ENCODE data around the gene LEUTX. TPM values are rescaled to one million over a fixed set of nuclear protein-coding genes. Genes with fewer than 3 reads are reported as not detected.
A peak's percentile ranks its signal among the peaks of the same experiment; 100 is the strongest.

LEUTX gene
- total RNA-seq, 2 donors from 2014 or later: not detected

DNA sequence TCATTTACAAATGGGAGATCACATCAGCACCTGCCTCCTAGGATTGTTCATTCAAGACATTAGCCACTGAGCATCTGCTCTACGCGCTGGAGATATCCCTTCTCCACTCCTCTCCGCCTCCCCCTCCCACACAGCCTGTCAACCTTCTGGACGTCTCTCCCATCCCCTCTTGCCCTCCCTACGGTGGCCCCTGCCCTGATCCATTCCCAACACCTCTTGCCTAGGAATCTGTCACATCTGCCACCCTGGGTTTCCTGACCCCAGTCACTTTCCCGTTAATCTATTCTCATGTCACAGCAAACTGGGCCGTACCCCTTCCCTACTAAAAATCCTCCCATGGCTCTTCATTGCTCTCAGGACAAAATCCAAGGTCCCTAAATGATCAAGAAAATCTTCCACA lies 45.0 kb downstream of the LEUTX start:
- intact Hi-C loops (cut with DNase I): no loop called here
- Histone ChIP-seq H3K36me3 (no peaks in the 10 kb centered on the region), H3K27ac (no peak overlapping the region), H3K4me3 (peak overlapping the region; percentile 65), H3K9ac (ENCODE audit: low read depth in 2 of 2, low read length in 2 of 2) (peak overlapping the region; percentile 74 to 76), H3K27me3 (no peaks in the 10 kb centered on the region), H3K9me3 (no peaks in the 10 kb centered on the region), H3K4me1 (no peaks in the 10 kb centered on the region)
- TF ChIP-seq, protein P1, sequence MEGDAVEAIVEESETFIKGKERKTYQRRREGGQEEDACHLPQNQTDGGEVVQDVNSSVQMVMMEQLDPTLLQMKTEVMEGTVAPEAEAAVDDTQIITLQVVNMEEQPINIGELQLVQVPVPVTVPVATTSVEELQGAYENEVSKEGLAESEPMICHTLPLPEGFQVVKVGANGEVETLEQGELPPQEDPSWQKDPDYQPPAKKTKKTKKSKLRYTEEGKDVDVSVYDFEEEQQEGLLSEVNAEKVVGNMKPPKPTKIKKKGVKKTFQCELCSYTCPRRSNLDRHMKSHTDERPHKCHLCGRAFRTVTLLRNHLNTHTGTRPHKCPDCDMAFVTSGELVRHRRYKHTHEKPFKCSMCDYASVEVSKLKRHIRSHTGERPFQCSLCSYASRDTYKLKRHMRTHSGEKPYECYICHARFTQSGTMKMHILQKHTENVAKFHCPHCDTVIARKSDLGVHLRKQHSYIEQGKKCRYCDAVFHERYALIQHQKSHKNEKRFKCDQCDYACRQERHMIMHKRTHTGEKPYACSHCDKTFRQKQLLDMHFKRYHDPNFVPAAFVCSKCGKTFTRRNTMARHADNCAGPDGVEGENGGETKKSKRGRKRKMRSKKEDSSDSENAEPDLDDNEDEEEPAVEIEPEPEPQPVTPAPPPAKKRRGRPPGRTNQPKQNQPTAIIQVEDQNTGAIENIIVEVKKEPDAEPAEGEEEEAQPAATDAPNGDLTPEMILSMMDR (IDR thresholded peaks at IDR 0.05): no peak
- DNase-seq: no peak

DNA sequence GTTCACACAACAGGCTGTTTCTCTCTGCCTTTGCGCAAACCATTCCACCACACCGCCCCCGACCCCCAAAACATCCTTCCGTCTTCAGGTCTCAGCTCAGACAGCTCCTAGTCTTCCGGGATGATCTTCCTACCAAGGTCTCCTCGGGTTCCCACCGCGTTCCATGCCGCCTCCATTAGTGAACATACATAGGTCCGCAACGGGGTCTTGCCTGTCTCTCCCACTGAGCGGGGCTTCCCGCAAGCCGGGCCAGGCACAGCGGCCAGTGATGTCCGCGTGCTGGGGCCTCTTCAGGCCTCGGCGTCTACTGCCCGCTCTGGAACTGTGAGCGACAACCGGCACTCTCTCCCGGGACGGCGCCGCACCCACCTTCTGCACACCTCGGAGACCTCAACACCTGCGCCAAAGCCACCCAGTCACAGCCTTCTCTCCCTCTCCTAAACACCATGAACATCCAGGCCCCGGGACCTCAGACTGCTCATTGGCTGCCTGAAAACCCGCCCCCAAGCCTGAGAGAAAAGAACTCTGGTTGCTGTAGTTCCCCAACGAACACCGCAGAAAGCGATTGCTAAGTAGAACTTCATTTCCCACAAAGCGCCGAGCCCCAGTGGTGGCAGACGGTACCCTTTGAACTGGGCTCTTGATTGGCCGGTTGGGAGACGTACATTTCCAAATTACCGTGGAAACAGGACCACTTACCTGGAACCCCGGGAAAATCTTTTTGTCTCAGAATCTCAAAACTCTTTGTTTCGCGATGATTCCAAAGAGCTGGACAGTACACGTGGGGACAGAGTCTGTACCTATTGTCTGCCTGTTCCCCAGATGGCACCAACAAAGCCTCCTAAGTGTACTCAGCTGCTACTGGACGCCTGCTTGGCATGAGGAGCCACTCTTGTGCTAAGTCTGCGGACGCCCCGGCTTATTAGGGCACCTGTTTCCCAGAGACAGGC lies 45.8 kb downstream of the LEUTX start:
- no peaks in the 10 kb centered on the region for H3K27me3 ChIP-seq
- DNase-seq: peak; percentile 91
- intact Hi-C loops (cut with DNase I): no loop called here
- H3K4me3 ChIP-seq: peak overlapping the region; percentile 65
- no peaks in the 10 kb centered on the region for H3K4me1 ChIP-seq
- H3K27ac ChIP-seq: no peak overlapping the region
- TF ChIP-seq, protein P1 (IDR thresholded peaks at IDR 0.05): no peak
- peak overlapping the region; percentile 74 to 76 for H3K9ac ChIP-seq (ENCODE audit: low read depth in 2 of 2, low read length in 2 of 2)
- no peaks in the 10 kb centered on the region for H3K9me3 ChIP-seq
- H3K36me3 ChIP-seq: no peaks in the 10 kb centered on the region

GRCh38 chr19:39825093-39825463 lies 46.4 kb downstream of the LEUTX start:
- Histone ChIP-seq H3K9me3 (no peaks in the 10 kb centered on the region), H3K36me3 (peaks cover 5% of the 10 kb centered on the region), H3K27me3 (no peaks in the 10 kb centered on the region), H3K4me3 (no peak overlapping the region), H3K27ac (no peak overlapping the region), H3K9ac (ENCODE audit: low read depth in 2 of 2, low read length in 2 of 2) (no peak overlapping the region), H3K4me1 (no peaks in the 10 kb centered on the region)
- no peak for DNase-seq
- TF ChIP-seq, protein P1 (IDR thresholded peaks at IDR 0.05): no peak
- intact Hi-C loops (cut with DNase I): no loop called here

DNA sequence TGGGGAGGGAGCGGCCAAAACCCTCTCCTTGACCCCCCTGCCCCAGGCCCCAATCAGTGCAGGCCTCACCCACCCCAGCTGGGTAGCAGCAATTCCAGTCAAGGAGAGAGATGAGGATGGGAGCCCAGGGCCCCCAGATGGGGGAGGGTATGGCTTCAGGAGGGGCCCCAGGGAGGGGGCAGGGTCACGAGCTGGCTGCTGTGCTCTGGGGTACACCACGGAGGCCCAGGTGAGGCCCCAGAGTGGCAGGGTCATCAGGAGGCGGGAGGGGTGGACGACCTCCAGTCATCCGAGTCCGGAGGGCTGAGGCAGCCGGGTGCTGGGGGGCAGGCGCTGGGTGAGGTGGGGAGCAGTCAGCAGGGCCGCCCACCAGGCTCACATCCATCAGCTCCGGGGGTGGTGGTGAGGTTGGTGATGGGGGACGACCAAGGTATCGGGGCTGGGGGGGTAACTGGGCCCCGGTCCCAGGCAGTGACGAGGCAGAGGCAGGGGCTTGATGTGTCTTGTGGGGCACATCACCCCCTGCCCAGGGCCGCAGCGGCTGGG lies 47.0 kb downstream of the LEUTX start:
- intact Hi-C loops (cut with DNase I): no loop called here
- no peak overlapping the region for H3K9ac ChIP-seq (ENCODE audit: low read depth in 2 of 2, low read length in 2 of 2)
- no peaks in the 10 kb centered on the region for H3K4me1 ChIP-seq
- DNase-seq: no peak
- H3K27ac ChIP-seq: no peak overlapping the region
- no peak overlapping the region for H3K4me3 ChIP-seq
- H3K9me3 ChIP-seq: no peaks in the 10 kb centered on the region
- peaks cover 5% of the 10 kb centered on the region for H3K36me3 ChIP-seq
- no peaks in the 10 kb centered on the region for H3K27me3 ChIP-seq
- TF ChIP-seq, protein P1 (IDR thresholded peaks at IDR 0.05): no peak

- TF ChIP-seq, protein P1 (IDR thresholded peaks at IDR 0.05): no peak
- no peak for DNase-seq
- Histone ChIP-seq H3K27me3 (no peaks in the 10 kb centered on the region), H3K36me3 (peaks cover 5% of the 10 kb centered on the region), H3K4me3 (no peak overlapping the region), H3K4me1 (no peaks in the 10 kb centered on the region), H3K9ac (ENCODE audit: low read depth in 2 of 2, low read length in 2 of 2) (no peak overlapping the region), H3K27ac (no peak overlapping the region), H3K9me3 (no peaks in the 10 kb centered on the region)
- intact Hi-C loops (cut with DNase I): no loop called here
Observed at GRCh38 chr19:39826311-39826945, 47.8 kb downstream of the LEUTX start.

All from colonic mucosa (tissue), 4 donors.